Breast epithelium (tissue), 3 donors: ENCODE measurements around the gene REC8.

Source experiments
- POLR2A ChIP-seq: fragments of 450-650 bp; IDR thresholded peaks from one replicate; pipeline ENCODE4 v1.6.1; 2016; ENCODE audit warnings: antibody characterized with exemption, mild to moderate bottlenecking, moderate library complexity
- TF ChIP-seq, protein P1 (sequence below), 3 donors: fragments of 450-650 bp; IDR thresholded peaks; one replicate each; pipeline ENCODE4 v1.5.1; 2016 to 2017; ENCODE audit warnings: antibody characterized with exemption in 3 of 3, mild to moderate bottlenecking in 3 of 3, moderate library complexity in 3 of 3

DNA sequence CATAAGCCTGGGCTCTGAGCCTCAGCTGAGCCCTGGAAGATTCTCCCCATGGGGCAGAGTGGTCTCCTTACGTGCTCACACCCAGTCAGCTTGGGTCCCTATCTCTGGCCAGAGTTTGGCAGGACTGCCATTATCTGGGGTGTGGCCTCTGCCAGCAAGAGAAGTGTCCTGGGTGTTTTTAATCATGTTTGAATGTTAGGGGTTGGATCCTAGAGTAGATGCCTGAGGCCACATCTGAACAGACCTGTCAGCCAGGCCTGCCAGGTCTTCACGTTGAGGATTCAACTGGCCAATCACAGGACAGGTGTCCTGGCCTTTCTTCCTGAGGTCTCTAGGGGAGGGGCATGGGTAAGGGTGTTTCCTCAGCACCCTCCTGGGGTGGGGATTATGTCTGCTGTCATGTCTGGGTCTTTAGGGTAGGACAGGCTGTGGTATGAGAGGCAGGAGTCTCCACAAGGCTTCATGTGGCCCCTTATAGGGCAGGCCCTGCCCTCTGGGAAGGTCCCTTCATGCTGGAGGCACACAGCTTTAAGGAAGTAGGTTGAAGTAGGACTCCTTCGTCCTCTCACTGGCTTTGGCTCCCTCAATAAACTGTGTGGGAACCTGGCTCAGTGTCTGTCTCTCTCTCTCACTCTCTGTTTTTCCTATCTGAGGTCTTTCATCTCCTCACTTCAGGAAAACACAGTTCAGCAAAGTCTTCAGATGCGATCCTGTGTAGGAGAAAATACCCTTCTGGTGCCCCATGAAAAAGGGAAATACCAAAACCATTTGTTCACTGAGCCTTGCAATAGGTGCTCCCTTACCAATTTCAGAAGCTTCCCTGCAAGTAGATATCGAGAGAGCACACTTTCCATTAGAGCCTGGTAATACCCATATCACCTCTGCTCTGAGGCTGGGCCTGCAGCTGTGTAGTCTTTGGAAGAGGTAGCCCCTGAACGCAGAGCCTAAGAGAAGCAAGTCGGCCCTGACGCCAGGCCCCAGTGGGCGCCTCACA lies 48.2 kb upstream of the REC8 start:
- TF ChIP-seq, protein P1, sequence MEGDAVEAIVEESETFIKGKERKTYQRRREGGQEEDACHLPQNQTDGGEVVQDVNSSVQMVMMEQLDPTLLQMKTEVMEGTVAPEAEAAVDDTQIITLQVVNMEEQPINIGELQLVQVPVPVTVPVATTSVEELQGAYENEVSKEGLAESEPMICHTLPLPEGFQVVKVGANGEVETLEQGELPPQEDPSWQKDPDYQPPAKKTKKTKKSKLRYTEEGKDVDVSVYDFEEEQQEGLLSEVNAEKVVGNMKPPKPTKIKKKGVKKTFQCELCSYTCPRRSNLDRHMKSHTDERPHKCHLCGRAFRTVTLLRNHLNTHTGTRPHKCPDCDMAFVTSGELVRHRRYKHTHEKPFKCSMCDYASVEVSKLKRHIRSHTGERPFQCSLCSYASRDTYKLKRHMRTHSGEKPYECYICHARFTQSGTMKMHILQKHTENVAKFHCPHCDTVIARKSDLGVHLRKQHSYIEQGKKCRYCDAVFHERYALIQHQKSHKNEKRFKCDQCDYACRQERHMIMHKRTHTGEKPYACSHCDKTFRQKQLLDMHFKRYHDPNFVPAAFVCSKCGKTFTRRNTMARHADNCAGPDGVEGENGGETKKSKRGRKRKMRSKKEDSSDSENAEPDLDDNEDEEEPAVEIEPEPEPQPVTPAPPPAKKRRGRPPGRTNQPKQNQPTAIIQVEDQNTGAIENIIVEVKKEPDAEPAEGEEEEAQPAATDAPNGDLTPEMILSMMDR (IDR thresholded peaks at IDR 0.05), result no peak
- no peak for TF ChIP-seq POLR2A
